RPMI7951 (cell line): Measurements from ENCODE around the gene KLF11. TPM values are rescaled to one million over a fixed set of nuclear protein-coding genes. Genes with fewer than 3 reads are reported as not detected.

Experiments used
- DNase-seq: peaks from one replicate; pipeline ENCODE4 v3.0.0-alpha.2; 2012; ENCODE audit warnings: low read depth
- total RNA-seq: library from RNA; depleted of rRNA; stranded (reverse); fragments of >200 nt; shearing (Covaris generic); gene quantifications from 2 replicates; pipeline ENCODE4 v1.2.3, GENCODE V29; 2014; rRNA removed

The KLF11 gene
- total RNA-seq: 2.4 and 3.0 TPM in 2 replicates

- peak; percentile 86 for DNase-seq
These were observed at the start of gene KLF11 for GRCh38 chr2:10043256-10043905. TSS of gene KLF11 (plus strand) at chr2:10043550. CDS start at chr2:10043717, 167 bp downstream.

- DNase-seq: no peak
These were observed 48.9 kb upstream of the KLF11 start for GRCh38 chr2:9994462-9994861.

DNA sequence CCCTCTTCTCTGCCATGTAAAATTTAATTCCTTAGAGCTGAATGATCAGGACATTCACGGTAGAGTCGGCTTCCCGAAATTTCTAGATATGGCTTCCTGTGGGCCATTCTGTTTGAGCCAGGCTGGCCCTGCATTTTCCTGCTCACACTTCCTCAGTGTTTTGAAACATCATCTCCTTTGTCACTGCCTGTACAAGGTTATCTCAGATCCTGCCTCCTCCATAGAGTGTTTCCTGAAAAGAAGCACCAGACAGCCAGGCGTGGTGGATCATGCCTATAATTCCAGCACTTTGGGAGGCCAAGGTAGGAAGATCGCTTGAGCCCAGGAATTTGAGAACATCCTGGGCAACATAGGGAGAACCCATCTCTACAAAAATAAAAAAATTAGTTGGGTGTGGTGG, 48.3 kb upstream of the KLF11 start:
- DNase-seq: no peak

DNA sequence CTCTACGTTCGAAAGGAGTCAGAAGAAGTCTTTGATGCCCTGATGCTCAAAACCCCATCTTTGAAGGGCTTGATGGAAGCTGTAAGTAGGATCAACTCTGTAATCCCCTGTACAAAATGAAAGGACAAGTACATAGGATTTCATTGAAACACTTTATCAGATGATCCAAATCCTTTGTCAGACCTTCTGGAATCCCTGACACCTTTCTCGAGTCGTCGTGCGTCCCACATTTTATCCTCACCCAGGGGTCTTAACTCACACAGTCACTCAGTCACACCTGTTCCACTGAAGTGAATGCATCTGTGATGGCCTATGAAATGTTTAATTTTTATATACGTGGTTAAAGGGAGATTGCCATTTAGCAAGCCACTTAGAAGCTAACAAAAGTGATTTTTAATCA, 47.0 kb upstream of the KLF11 start:
- DNase-seq: no peak

- no peak for DNase-seq
These were observed 45.4 kb upstream of the KLF11 start for GRCh38 chr2:9997936-9998335.

GRCh38 chr2:9998916-9999654, 44.3 kb upstream of the KLF11 start:
- DNase-seq: no peak

DNA sequence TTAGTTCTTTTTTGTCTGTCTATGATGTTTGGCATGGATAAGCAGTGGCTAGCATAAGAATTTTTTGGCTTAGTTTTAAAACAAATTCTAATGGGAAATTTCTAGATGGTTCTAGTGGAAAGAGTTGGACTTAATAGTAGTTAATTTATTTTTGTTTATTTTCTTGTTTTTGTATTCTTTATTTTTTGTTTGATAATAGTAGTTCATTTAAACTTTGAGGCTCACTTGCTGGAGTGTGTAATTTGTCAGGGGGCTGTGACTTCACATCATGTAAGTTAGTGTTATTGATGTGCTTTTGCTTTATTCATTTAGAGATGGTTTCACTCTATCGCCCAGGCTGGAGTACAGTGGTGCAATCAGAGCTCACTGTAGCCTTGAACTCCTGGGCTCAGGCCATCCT, 43.7 kb upstream of the KLF11 start:
- no peak for DNase-seq

GRCh38 chr2:10000541-10000940, 42.8 kb upstream of the KLF11 start:
- DNase-seq: no peak

GRCh38 chr2:10001586-10001985, 41.8 kb upstream of the KLF11 start:
- no peak for DNase-seq

DNA sequence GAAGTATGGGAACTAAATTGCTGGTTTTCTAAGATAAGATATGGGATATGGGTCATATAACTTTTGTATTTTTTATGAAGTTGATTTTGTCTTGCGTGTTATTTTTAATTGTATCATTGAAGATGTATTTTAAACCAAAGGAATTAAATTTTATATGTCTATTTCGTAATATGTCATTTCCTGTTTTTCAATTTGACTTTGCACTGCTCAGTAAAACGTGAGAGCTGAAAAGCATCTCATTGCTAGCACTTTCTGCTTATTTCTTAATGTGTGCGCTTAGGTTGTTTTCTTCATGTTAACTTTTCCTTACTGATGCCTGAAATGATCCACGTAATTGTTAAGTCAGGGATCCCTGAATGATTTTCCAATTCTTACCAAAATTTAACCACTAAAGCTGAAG, 41.2 kb upstream of the KLF11 start:
- DNase-seq: no peak

DNA sequence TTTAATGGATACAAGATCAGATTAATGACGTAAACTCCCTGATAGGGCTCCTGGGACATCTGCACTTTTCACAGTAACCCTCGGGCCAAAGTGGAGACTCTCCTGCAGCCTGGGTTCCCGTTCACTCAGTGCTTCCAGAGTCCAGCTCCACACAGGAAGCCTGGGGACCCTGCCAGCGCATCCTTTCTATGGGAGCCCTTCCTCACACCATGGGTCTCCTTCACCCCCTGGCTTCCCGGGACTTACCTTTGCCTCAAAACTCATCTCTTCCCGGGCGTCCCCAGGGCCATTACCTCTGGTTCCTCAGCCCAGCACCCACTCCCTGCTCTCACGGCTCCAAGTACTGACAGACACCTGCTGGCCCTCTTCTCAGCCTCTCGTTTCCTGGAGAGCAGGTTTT, 40.7 kb upstream of the KLF11 start:
- no peak for DNase-seq

DNA sequence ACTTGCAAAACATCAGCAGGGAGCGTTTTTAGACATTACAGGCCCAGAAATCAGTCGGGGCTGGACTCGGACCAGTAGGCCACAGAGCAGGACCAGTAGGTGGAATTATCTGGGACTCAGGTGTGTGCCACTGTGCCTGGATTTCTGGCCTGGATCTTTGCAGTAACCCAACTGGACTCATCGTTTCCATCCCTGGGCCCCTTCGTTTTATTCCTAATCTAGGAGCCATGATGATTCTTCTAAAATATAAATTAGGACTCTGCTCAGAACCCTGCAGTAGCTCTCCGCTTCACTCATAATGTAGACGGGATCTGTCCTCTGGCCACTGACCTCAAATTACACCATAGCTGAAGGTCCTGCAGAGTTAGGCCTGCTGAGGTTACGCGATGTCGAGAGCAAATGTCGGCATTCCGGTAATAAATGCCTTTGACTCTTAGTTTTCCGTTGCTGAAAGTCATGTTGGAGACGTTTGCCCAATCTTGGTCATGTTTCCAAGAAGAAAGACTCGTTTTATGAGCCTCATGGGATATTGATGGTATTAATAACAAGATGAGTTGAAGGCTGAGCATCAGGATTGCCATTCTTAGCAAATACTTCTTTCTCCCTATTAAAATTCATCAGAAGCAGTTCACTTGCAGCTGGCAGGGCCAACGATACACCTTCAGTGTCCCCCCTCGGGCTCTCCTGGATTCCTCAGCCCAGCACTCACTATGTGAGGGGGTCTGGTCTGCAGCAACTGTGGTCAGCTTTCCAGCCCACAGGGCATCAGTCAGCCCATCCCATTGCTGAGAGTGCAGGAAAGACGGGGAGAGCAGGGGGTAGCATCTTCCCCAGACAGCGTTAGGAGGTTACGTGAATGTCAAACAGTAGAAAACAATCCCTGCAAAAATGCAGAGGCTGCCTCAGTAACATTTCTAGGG, 39.9 kb upstream of the KLF11 start:
- DNase-seq: no peak

DNA sequence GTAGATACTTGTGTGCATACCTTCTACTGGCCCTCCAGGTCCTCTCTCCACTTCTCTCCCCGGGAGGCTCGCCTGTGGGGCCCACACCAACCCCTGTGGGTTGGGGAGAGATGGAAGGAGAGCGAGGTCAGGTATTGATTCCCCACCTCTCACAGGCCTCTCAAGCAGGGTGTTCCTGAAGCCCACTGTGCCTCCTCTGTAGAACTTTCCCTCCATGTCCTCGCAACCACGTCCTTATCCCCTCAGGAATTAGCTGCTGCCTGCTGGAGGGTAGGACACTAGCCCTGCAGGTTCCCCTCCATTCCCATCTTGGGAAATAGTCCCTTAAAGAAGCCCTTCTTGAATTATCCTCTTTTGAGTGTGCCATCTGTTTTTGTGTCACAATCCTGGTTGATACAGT, 38.9 kb upstream of the KLF11 start:
- no peak for DNase-seq

DNA sequence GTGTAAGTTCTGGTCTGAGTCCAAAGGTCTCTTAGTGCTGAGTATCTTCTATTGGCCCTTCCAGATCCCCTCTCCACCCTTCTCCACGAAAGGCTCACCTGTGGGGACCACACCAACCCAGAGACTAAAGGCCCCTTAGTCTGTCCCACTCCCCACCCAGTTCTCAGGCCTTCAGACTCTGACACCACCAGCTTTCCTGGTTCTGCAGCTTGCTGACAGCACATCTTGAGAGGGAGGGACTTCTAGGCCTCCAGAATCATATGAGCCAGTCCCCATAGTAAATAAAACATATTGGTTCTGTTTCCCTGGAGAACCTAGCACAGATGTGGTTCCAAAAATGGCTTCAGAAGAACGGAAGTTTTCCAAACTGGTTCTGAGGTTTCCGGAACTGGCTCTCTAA, 38.5 kb upstream of the KLF11 start:
- DNase-seq: no peak

- DNase-seq: no peak
These were observed 37.7 kb upstream of the KLF11 start for GRCh38 chr2:10005461-10006235.

- DNase-seq: no peak
These were observed 36.9 kb upstream of the KLF11 start for GRCh38 chr2:10006236-10007161.

GRCh38 chr2:10007435-10007834, 35.9 kb upstream of the KLF11 start:
- DNase-seq: no peak

- peak; percentile 43 for DNase-seq
These were observed 35.2 kb upstream of the KLF11 start for GRCh38 chr2:10007921-10008808.

- DNase-seq: no peak
These were observed 34.6 kb upstream of the KLF11 start for GRCh38 chr2:10008809-10009176.
